Tibial artery (tissue), 4 donors: ENCODE measurements around the gene LYRM7.
"Not testable (repeated sequence)": the region's sequence is repeated elsewhere in the genome, so short reads cannot be mapped to it uniquely, and the experiment has no call there.

Experiments used
- DNase-seq, 2 donors: peaks; one replicate each; pipeline ENCODE4 v3.0.0-alpha.2; 2019
- H3K27ac ChIP-seq, 2 donors: fragments of 200-600 bp; sonication (generic) in 1 of 2; 1 replicate in 1 of 2; 2 replicates in 1 of 2; pipeline ENCODE4 v1.5.1; 2018 to 2019; ENCODE audit warnings: mild to moderate bottlenecking in 1 of 2
- H3K27me3 ChIP-seq, 2 donors: fragments of 200-600 bp; sonication (generic) in 1 of 2; one replicate each; pipeline versions ENCODE4 v1.5.1 to v1.6.0; 2016 to 2019
- H3K36me3 ChIP-seq, 3 donors: fragments of 200-600 bp; sonication (generic) in 2 of 3; one replicate each; pipeline ENCODE4 v1.5.1; 2016 to 2019; ENCODE audit warnings: mild to moderate bottlenecking in 2 of 3
- H3K4me1 ChIP-seq, 4 donors: fragments of 200-600 bp; sonication (generic) in 2 of 4; 1 replicate in 3 of 4; 2 replicates in 1 of 4; pipeline ENCODE4 v1.5.1; 2016 to 2019
- H3K4me3 ChIP-seq, 2 donors: fragments of 200-600 bp; sonication (generic) in 1 of 2; 1 replicate in 1 of 2; 2 replicates in 1 of 2; pipeline ENCODE4 v1.5.1; 2018 to 2019; ENCODE audit warnings: mild to moderate bottlenecking in 2 of 2
- H3K9me3 ChIP-seq, 3 donors: fragments of 200-600 bp; sonication (generic) in 1 of 3; one replicate each; pipeline ENCODE4 v1.5.1; 2016 to 2019
- CTCF ChIP-seq, 2 experiments: fragments of 200-600 bp in 1 of 2; fragments of 450-650 bp in 1 of 2; IDR thresholded peaks; one replicate each; pipeline ENCODE4 v1.5.1; 2017 to 2019; ENCODE audit warnings: antibody characterized with exemption in 2 of 2, mild to moderate bottlenecking in 1 of 2, moderate library complexity in 1 of 2
- intact Hi-C: fragments of 100-400 bp; cut with DNase I; formaldehyde crosslinking; loops from one replicate; pipeline ENCODE4 v1.15.0; 2023; ENCODE audit warnings: low total_unique reads

The LYRM7 gene

GRCh38 chr5:131170540-131171275 lies at the start of gene LYRM7:
Gene LYRM7 (plus strand): TSS chr5:131170944. CDS start chr5:131171021, 77 bp downstream.
- H3K27ac ChIP-seq, result peak within 1 kb of the TSS; percentile 67 to 75
- H3K9me3 ChIP-seq, result no peaks in the 10 kb centered on the region
- H3K27me3 ChIP-seq, result no peaks in the 10 kb centered on the region
- peak; percentile 97 to 99 for DNase-seq
- peak within 1 kb of the TSS; percentile 56 to 65 for H3K4me3 ChIP-seq
- no peaks in the 10 kb centered on the region for H3K36me3 ChIP-seq
- intact Hi-C loops, result loop anchor here (5.0 kb wide), 1 partner anchor 92 kb away; the partner anchor contains the start of gene CDC42SE2
- peaks cover 0 to 17% (median 8%) of the 10 kb centered on the region in 4 donors for H3K4me1 ChIP-seq
- TF ChIP-seq CTCF (IDR thresholded peaks at IDR 0.05), result no peak

- H3K27me3 ChIP-seq, intact Hi-C loops, H3K4me1 ChIP-seq, H3K4me3 ChIP-seq, H3K27ac ChIP-seq, H3K36me3 ChIP-seq, DNase-seq: not testable (repeated sequence)
- H3K9me3 ChIP-seq, result peaks cover 0 to 17% (median 15%) of the 10 kb centered on the region in 3 donors
Measured at GRCh38 chr5:131127244-131127643, 43.5 kb upstream of the LYRM7 start.

GRCh38 chr5:131129306-131129705 lies 41.4 kb upstream of the LYRM7 start:
- H3K9me3 ChIP-seq, result peaks cover 0 to 11% (median 9%) of the 10 kb centered on the region in 3 donors
- no peak for DNase-seq
- intact Hi-C loops, result no loop called here
- no peak for TF ChIP-seq CTCF (IDR thresholded peaks at IDR 0.05)
- no peak overlapping the region for H3K27ac ChIP-seq
- H3K36me3 ChIP-seq, result no peaks in the 10 kb centered on the region
- H3K4me1 ChIP-seq, result no peaks in the 10 kb centered on the region
- H3K4me3 ChIP-seq, result no peak overlapping the region
- no peaks in the 10 kb centered on the region for H3K27me3 ChIP-seq

GRCh38 chr5:131133091-131133490 lies 37.7 kb upstream of the LYRM7 start:
- H3K36me3 ChIP-seq, DNase-seq, intact Hi-C loops, H3K27ac ChIP-seq, H3K4me3 ChIP-seq, H3K9me3 ChIP-seq, H3K27me3 ChIP-seq, H3K4me1 ChIP-seq: not testable (repeated sequence)

GRCh38 chr5:131138406-131138805 lies 32.3 kb upstream of the LYRM7 start:
- H3K27ac ChIP-seq, H3K36me3 ChIP-seq, H3K4me1 ChIP-seq, H3K4me3 ChIP-seq, H3K27me3 ChIP-seq, H3K9me3 ChIP-seq, intact Hi-C loops, DNase-seq: not testable (repeated sequence)

GRCh38 chr5:131139321-131139720 lies 31.4 kb upstream of the LYRM7 start:
- H3K4me1 ChIP-seq, result no peaks in the 10 kb centered on the region
- no peaks in the 10 kb centered on the region for H3K27me3 ChIP-seq
- H3K36me3 ChIP-seq, result no peaks in the 10 kb centered on the region
- no peak overlapping the region for H3K27ac ChIP-seq
- H3K4me3 ChIP-seq, result no peak overlapping the region
- no peak for TF ChIP-seq CTCF (IDR thresholded peaks at IDR 0.05)
- DNase-seq, result no peak
- no peaks in the 10 kb centered on the region for H3K9me3 ChIP-seq
- intact Hi-C loops, result no loop called here

- Histone ChIP-seq H3K36me3 (no peaks in the 10 kb centered on the region), H3K9me3 (no peaks in the 10 kb centered on the region), H3K4me1 (no peaks in the 10 kb centered on the region), H3K27me3 (no peaks in the 10 kb centered on the region), H3K4me3 (no peak overlapping the region), H3K27ac (no peak overlapping the region)
- intact Hi-C loops, result no loop called here
- TF ChIP-seq CTCF (IDR thresholded peaks at IDR 0.05), result no peak
- DNase-seq, result no peak
Measured at GRCh38 chr5:131142970-131143617, 27.6 kb upstream of the LYRM7 start.
